Omental fat pad (tissue), 4 donors: ENCODE data around the gene MYOM1. TPM values are rescaled to one million over a fixed set of nuclear protein-coding genes. Genes with fewer than 3 reads are reported as not detected.

ENCODE experiments used
- ATAC-seq: fragments of 150-250 bp; one replicate; pipeline ENCODE4 v1.9.1; 2016; ENCODE audit warnings: mild to moderate bottlenecking, moderate library complexity; ENCODE audit not compliant: low FRiP score
- DNase-seq: peaks from one replicate; pipeline ENCODE4 v3.0.0-alpha.2; 2019; ENCODE audit warnings: low spot score
- CTCF ChIP-seq, 3 donors: fragments of 450-650 bp; IDR thresholded peaks; one replicate each; pipeline ENCODE4 v1.5.1; 2016 to 2017; ENCODE audit warnings: antibody characterized with exemption in 3 of 3, mild to moderate bottlenecking in 3 of 3, moderate library complexity in 2 of 3
- total RNA-seq, 4 donors: library from RNA; depleted of rRNA; stranded (reverse); fragments of >200 nt; gene quantifications; one replicate each; pipeline ENCODE4 v1.1.0, GENCODE V29; 2016

Gene MYOM1
- total RNA-seq, 4 donors from 2014 or later, result 2.6 to 8.5 (median 2.9) TPM

- no peak for ATAC-seq
- DNase-seq, result no peak
These were observed 24.7 kb downstream of the MYOM1 start for GRCh38 chr18:3194947-3195612.

GRCh38 chr18:3193331-3193730 is 26.4 kb downstream of the MYOM1 start:
- TF ChIP-seq CTCF (IDR thresholded peaks at IDR 0.05), result no peak
- no peak for ATAC-seq
- DNase-seq, result no peak

More at GRCh38 chr18:3194947-3195612, 24.7 kb downstream of the MYOM1 start:
- no peak for TF ChIP-seq CTCF (IDR thresholded peaks at IDR 0.05)

- DNase-seq (no peak), ATAC-seq (no peak)
- TF ChIP-seq CTCF (IDR thresholded peaks at IDR 0.05), result no peak
These were observed 27.0 kb downstream of the MYOM1 start for GRCh38 chr18:3192752-3193151.

GRCh38 chr18:3192286-3192685 is 27.5 kb downstream of the MYOM1 start:
- TF ChIP-seq CTCF (IDR thresholded peaks at IDR 0.05), result no peak
- ATAC-seq (no peak), DNase-seq (no peak)

- ATAC-seq, result no peak
These were observed 29.2 kb downstream of the MYOM1 start for GRCh38 chr18:3190610-3191009.

GRCh38 chr18:3189884-3190283 is 29.9 kb downstream of the MYOM1 start:
- no peak for TF ChIP-seq CTCF (IDR thresholded peaks at IDR 0.05)
- no peak for DNase-seq
- no peak for ATAC-seq

More at GRCh38 chr18:3190610-3191009, 29.2 kb downstream of the MYOM1 start:
- no peak for DNase-seq
- no peak for TF ChIP-seq CTCF (IDR thresholded peaks at IDR 0.05)
